ENCODE measurements around the gene SEMA4A.

SEMA4A gene

DNA sequence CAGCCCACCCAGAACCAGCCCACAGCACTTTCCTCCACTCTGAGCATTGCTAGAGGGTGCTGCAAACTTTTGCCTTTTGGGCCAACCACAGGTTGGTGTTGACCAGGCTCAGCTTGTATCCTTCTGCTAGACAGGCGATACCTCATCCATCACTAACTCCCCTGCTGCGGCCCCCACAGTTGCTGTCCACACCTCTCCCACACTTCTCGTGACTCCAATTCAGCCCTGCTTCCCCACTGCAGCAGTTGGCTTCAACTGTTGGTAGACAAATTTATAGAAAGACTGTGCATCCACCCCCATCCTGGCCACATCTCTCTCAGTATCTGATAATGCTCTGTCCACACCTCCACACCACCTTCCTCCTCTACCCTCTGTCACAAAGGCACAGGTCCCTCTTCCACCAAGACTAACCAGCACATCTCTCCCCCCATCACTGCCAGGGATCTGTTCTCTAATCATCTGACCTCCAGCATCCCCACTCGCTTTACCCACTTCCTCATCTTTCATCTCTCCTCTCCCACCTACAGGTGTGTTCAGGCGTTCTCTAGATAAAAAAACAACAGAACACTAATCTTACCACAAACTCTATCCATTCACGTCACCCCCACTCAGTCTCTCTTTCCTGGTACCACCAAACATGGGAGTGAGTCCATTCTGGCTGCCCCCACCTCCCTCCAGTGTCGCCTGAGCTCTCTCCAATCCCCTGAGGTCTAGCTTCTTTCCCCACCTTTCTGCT is 24.7 kb downstream of the SEMA4A start:
- TF ChIP-seq TAF1 (IDR thresholded peaks at IDR 0.05; ENCODE audit: borderline replicate concordance, insufficient read depth, low read length) (no peak), POLR2AphosphoS5 (IDR thresholded peaks at IDR 0.05; ENCODE audit: low read depth, low read length) (no peak), FOXP2 (optimal IDR thresholded peaks at IDR 0.05; ENCODE audit: borderline replicate concordance, extremely low read depth, extremely low read length, insufficient read depth) (no peak)

- TF ChIP-seq TAF1 (IDR thresholded peaks at IDR 0.05; ENCODE audit: borderline replicate concordance, insufficient read depth, low read length) (no peak), SIN3A (IDR thresholded peaks at IDR 0.05; ENCODE audit: borderline replicate concordance, insufficient read depth, low read length) (no peak), REST (IDR thresholded peaks at IDR 0.05; ENCODE audit: insufficient read depth in 1 of 2, low read depth in 2 of 2, low read length in 2 of 2) (no peak), POLR2AphosphoS5 (IDR thresholded peaks at IDR 0.05; ENCODE audit: low read depth, low read length) (no peak), FOXP2 (optimal IDR thresholded peaks at IDR 0.05; ENCODE audit: borderline replicate concordance, extremely low read depth, extremely low read length, insufficient read depth) (no peak)
Measured at GRCh38 chr1:156180471-156180870, 27.1 kb downstream of the SEMA4A start.

- TF ChIP-seq REST (IDR thresholded peaks at IDR 0.05; ENCODE audit: insufficient read depth in 1 of 2, low read depth in 2 of 2, low read length in 2 of 2) (no peak), TAF1 (IDR thresholded peaks at IDR 0.05; ENCODE audit: borderline replicate concordance, insufficient read depth, low read length) (no peak), FOXP2 (optimal IDR thresholded peaks at IDR 0.05; ENCODE audit: borderline replicate concordance, extremely low read depth, extremely low read length, insufficient read depth) (no peak), SIN3A (IDR thresholded peaks at IDR 0.05; ENCODE audit: borderline replicate concordance, insufficient read depth, low read length) (no peak)
Measured at GRCh38 chr1:156191292-156191964, 38.0 kb downstream of the SEMA4A start.

GRCh38 chr1:156193208-156193487 is 39.8 kb downstream of the SEMA4A start:
- no peak for TF ChIP-seq FOXP2 (optimal IDR thresholded peaks at IDR 0.05; ENCODE audit: borderline replicate concordance, extremely low read depth, extremely low read length, insufficient read depth)
- TF ChIP-seq REST (IDR thresholded peaks at IDR 0.05; ENCODE audit: insufficient read depth in 1 of 2, low read depth in 2 of 2, low read length in 2 of 2), result no peak
- TF ChIP-seq SIN3A (IDR thresholded peaks at IDR 0.05; ENCODE audit: borderline replicate concordance, insufficient read depth, low read length), result no peak
- TF ChIP-seq TAF1 (IDR thresholded peaks at IDR 0.05; ENCODE audit: borderline replicate concordance, insufficient read depth, low read length), result no peak
- TF ChIP-seq POLR2AphosphoS5 (IDR thresholded peaks at IDR 0.05; ENCODE audit: low read depth, low read length), result no peak

DNA sequence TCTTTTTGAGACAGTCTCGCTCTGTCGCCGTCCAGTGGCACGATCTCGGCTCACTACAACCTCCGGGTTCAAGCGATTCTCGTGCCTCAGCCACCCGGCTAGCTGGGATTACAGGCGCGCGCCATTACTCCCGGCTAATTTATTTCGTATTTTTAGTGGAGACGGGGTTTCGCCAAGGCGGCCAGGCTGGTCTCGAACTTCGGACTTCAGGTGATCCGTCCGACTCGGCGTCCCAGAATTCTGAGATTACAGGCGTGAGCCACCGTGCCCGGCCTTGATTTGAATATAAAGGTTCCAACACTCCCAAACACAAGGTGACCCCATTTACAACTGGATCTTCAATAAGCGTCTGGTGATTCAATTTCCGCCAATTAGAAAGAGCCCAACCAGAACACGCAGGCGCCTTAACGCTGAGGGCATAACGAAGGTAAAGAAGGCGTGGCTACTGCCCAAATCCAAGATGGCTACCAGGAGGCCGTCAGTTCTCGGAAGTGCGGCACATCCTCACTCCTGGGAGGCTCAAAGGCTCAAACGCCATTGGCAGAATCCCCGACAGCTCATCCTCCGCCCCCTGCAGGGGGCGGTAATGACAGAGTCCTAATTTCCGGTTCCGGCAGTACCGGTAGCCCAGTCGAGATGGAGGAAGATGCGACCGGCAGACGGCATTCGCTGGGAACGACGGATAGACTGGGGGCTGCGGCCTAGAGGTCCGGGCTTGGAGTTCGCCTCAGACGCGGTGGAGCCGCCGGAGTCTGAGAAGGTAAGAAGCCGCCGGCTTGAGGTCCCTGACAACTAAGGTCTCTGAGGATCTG is 40.3 kb downstream of the SEMA4A start, which contains the start of gene SLC25A44:
Gene SLC25A44, plus strand, starts transcription at position 617 of the 812 bp plus-strand sequence. CDS start 5,744 bp downstream, outside the sequence.
- no peak for TF ChIP-seq FOXP2 (optimal IDR thresholded peaks at IDR 0.05; ENCODE audit: borderline replicate concordance, extremely low read depth, extremely low read length, insufficient read depth)
- TF ChIP-seq TAF1 (IDR thresholded peaks at IDR 0.05; ENCODE audit: borderline replicate concordance, insufficient read depth, low read length), result peak; percentile 78; the same call in 1 of the 2 replicates
- peak; percentile 81 for TF ChIP-seq POLR2AphosphoS5 (IDR thresholded peaks at IDR 0.05; ENCODE audit: low read depth, low read length)
- TF ChIP-seq REST (IDR thresholded peaks at IDR 0.05; ENCODE audit: insufficient read depth in 1 of 2, low read depth in 2 of 2, low read length in 2 of 2), result no peak; a peak in 1 of 4 replicates
- TF ChIP-seq SIN3A (IDR thresholded peaks at IDR 0.05; ENCODE audit: borderline replicate concordance, insufficient read depth, low read length), result peak; percentile 29; the same call in 1 of the 2 replicates

Data from PFSK-1 (cell line).